OCI-LY3 (cell line): Measurements from ENCODE around the gene NCDN.

ENCODE experiments used
- H2AFZ ChIP-seq: fragments of 200-600, 300-600 bp; shearing (Covaris generic); 2 replicates; pipeline ENCODE4 v1.6.0; 2014; ENCODE audit warnings: antibody characterized with exemption, low read depth, low read length
- H3K27ac ChIP-seq: fragments of 200-600, 300-600 bp; sonication (generic); 2 replicates; pipeline ENCODE4 v1.5.1; 2014; ENCODE audit warnings: mild to moderate bottlenecking, low read length, moderate library complexity, mixed read lengths
- H3K27me3 ChIP-seq: fragments of 200-600, 300-600 bp; sonication (generic); 2 replicates; pipeline ENCODE4 v1.6.1; 2014; ENCODE audit warnings: low read depth, low read length, mixed read lengths
- H3K36me3 ChIP-seq: fragments of 200-600, 300-600 bp; sonication (generic); replicated peaks from 2 replicates; pipeline ENCODE3; 2014; ENCODE audit warnings: low read depth, low read length, mixed read lengths
- H3K4me1 ChIP-seq: fragments of 300-600, 200-600 bp; sonication (generic); 2 replicates; pipeline ENCODE4 v1.6.1; 2014; ENCODE audit warnings: low read length, mixed read lengths
- H3K4me2 ChIP-seq: fragments of 200-600, 300-600 bp; sonication (generic); 2 replicates; pipeline ENCODE4 v1.6.1; 2014; ENCODE audit warnings: low read length, mixed read lengths
- H3K4me3 ChIP-seq: fragments of 300-600, 200-600 bp; sonication (generic); 2 replicates; pipeline ENCODE4 v1.5.1; 2014; ENCODE audit warnings: antibody characterized with exemption, mild to moderate bottlenecking, low read length, moderate library complexity
- H3K79me2 ChIP-seq: fragments of 300-600, 200-600 bp; shearing (Covaris generic); 2 replicates; pipeline ENCODE4 v1.6.1; 2014; ENCODE audit warnings: mild to moderate bottlenecking, low read length, mixed read lengths
- H3K9ac ChIP-seq: fragments of 300-600, 200-600 bp; shearing (Covaris generic); 2 replicates; pipeline ENCODE4 v1.6.0; 2014; ENCODE audit warnings: mild to moderate bottlenecking, low read length, moderate library complexity
- H3K9me3 ChIP-seq: fragments of 200-600, 300-600 bp; shearing (Covaris generic); 2 replicates; pipeline ENCODE4 v1.6.1; 2014; ENCODE audit warnings: low read length, mixed read lengths; ENCODE audit not compliant: insufficient read depth
- H4K20me1 ChIP-seq: fragments of 200-600, 300-600 bp; sonication (generic); 2 replicates; pipeline ENCODE4 v1.6.1; 2016; ENCODE audit warnings: low read length, mixed read lengths; ENCODE audit not compliant: insufficient read depth
- EZH2phosphoT487 ChIP-seq: fragments of 200-600 bp; shearing (Covaris generic); IDR thresholded peaks from 2 replicates; pipeline ENCODE4 v1.6.1; 2018; ENCODE audit warnings: antibody characterized with exemption, mixed run types, low read depth
- TF ChIP-seq, protein P1 (sequence below): fragments of 200-600, 300-600 bp; sonication (generic); IDR thresholded peaks from 2 replicates; pipeline ENCODE4 v1.5.1; 2014; ENCODE audit warnings: antibody characterized with exemption, low read length, low read depth

The NCDN gene

DNA sequence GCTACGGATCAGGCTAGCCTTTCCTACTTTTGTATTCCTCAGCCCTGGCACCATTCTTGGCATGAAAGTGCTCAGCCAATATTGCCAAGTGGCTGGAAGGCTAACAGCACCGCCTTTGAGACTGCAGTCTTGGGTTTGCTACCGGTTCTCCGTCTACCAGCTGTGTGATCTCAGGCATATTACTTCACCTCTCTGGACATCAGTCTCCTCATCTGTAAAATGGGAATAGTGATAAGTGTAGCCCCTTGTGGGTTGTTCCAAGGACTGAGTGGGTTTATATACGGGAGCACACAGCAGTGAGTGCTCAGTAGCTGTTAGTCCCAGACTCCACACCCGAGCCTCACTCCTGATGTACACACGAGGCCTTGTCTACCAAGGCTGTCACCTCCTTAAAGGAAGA is 29.2 kb downstream of the NCDN start:
- Histone ChIP-seq H2AFZ (no peak overlapping the region), H4K20me1 (no peaks in the 10 kb centered on the region), H3K79me2 (no peaks in the 10 kb centered on the region), H3K27ac (no peak overlapping the region), H3K36me3 (no peaks in the 10 kb centered on the region), H3K4me3 (no peak overlapping the region), H3K4me2 (no peak overlapping the region), H3K27me3 (no peaks in the 10 kb centered on the region), H3K4me1 (no peaks in the 10 kb centered on the region), H3K9me3 (no peaks in the 10 kb centered on the region), H3K9ac (no peak overlapping the region)
- TF ChIP-seq, protein P1, sequence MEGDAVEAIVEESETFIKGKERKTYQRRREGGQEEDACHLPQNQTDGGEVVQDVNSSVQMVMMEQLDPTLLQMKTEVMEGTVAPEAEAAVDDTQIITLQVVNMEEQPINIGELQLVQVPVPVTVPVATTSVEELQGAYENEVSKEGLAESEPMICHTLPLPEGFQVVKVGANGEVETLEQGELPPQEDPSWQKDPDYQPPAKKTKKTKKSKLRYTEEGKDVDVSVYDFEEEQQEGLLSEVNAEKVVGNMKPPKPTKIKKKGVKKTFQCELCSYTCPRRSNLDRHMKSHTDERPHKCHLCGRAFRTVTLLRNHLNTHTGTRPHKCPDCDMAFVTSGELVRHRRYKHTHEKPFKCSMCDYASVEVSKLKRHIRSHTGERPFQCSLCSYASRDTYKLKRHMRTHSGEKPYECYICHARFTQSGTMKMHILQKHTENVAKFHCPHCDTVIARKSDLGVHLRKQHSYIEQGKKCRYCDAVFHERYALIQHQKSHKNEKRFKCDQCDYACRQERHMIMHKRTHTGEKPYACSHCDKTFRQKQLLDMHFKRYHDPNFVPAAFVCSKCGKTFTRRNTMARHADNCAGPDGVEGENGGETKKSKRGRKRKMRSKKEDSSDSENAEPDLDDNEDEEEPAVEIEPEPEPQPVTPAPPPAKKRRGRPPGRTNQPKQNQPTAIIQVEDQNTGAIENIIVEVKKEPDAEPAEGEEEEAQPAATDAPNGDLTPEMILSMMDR, result no peak
- no peak for TF ChIP-seq EZH2phosphoT487

DNA sequence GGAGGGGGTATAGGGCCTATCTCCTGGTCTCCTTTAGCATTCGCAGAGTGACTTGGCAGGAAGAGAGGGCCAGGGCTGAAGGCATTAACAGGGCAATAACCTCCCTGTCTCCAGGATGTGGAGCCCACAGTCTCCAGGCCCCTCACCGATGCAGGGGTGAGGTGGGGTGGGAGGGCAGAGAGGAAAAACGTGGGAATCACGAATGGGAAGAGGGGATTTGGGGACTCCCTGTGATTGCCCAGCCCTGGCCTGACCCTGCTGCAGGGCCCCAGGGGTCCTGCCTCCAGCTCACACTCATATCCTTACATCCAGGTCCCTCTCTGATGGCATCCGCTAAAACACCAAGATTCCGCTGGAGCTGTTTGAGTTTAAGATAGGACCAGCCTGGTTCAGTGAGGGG is 30.1 kb downstream of the NCDN start:
- Histone ChIP-seq H3K27ac (no peak overlapping the region), H3K4me2 (no peak overlapping the region), H2AFZ (no peak overlapping the region), H4K20me1 (no peaks in the 10 kb centered on the region), H3K4me1 (no peaks in the 10 kb centered on the region), H3K27me3 (no peaks in the 10 kb centered on the region), H3K9me3 (no peaks in the 10 kb centered on the region), H3K79me2 (no peaks in the 10 kb centered on the region), H3K9ac (no peak overlapping the region), H3K36me3 (no peaks in the 10 kb centered on the region), H3K4me3 (no peak overlapping the region)
- no peak for TF ChIP-seq EZH2phosphoT487
- TF ChIP-seq, protein P1, result no peak

DNA sequence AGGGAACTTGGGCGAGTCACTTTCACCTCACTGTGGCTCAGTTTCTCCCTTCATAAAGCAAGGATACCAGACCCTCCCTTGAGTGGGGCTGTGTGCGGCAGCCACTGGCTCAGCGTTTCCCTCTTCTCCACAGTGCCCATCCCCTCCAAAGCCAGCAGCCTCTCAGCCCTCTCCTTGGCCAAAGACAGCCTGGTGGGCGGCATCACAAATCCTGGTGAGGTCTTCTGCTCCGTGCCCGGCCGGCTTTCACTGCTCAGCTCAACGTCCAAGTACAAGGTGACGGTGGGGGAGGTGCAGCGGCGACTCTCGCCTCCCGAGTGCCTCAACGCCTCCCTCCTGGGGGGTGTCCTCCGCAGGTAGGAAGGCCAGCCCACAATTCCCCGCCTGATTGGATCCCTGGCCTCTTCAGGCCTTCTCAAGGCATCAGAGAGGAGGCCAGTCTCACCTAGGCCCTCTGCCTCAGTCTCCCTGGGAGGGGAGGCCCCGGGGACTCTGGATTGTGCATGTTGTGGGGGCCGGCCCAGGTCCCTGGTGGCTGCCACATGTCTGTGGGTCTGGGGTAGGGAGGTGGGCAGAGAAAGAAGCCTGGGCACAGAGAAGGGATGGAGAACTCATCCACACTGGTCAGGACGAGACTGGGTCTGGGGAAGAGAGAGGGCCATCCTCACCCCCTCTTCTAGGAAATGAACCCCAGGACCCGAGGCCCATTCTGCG is 30.8 kb downstream of the NCDN start:
- no peak for TF ChIP-seq EZH2phosphoT487
- TF ChIP-seq, protein P1, result no peak
- H3K4me1 ChIP-seq, result no peaks in the 10 kb centered on the region

DNA sequence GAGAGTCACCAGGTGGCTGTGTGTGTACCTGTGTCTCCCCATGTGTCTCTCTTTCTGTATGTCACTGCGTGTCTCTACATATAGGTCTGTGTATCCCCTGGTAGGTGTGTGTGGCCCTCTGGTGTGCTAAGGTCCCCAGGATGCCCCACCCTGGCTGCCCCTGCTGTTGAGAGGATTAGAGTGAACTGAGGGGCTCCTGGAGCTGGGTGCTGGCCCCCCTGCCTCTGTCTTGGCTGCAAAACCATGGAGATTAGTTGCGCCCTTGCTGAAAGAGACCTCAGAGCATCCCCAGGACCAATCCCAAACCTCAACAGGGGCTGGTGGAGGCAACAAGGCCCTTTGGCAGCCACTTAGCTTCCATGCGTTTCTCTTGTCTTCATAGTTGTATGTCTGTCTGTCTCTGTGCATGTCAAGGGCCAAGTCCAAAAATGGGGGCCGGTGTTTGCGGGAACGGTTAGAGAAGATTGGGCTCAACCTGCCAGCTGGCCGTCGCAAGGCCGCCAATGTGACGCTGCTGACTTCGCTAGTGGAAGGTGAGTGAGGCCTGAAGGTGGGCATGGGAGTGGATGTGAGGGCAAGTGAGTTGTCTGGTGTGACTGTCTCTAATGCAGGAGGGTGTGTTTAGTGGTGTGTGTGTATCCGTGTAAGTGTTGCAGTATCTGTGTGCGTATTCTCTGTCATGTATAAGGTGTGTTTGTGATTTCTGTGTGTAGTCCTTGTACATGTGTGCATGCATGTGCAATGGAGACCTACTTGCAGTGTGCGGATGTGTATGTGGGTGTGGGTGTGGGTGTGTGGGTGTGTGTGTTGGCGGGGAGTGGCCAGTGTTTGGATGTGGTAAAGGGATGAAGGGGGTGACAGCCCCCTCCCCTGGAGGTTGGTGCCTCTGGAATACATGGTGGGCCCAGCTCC is 32.2 kb downstream of the NCDN start:
- Histone ChIP-seq H2AFZ (no peak overlapping the region), H3K9ac (no peak overlapping the region), H3K79me2 (no peaks in the 10 kb centered on the region), H3K9me3 (no peaks in the 10 kb centered on the region), H3K4me3 (no peak overlapping the region), H3K4me2 (no peak overlapping the region), H3K4me1 (no peaks in the 10 kb centered on the region), H3K36me3 (no peaks in the 10 kb centered on the region), H4K20me1 (no peaks in the 10 kb centered on the region), H3K27ac (no peak overlapping the region), H3K27me3 (no peaks in the 10 kb centered on the region)
- TF ChIP-seq EZH2phosphoT487, result no peak

More for the DNA sequence above, 30.8 kb downstream of the NCDN start:
- H3K36me3 ChIP-seq, result no peaks in the 10 kb centered on the region
- no peak overlapping the region for H3K27ac ChIP-seq
- no peaks in the 10 kb centered on the region for H3K79me2 ChIP-seq
- no peak overlapping the region for H3K4me2 ChIP-seq
- no peaks in the 10 kb centered on the region for H3K27me3 ChIP-seq
- H3K9me3 ChIP-seq, result no peaks in the 10 kb centered on the region
- no peaks in the 10 kb centered on the region for H4K20me1 ChIP-seq
- H2AFZ ChIP-seq, result no peak overlapping the region
- no peak overlapping the region for H3K9ac ChIP-seq
- H3K4me3 ChIP-seq, result no peak overlapping the region
